DOHH2 (cell line): ENCODE results near the gene HES7.

Experiments used
- CTCF ChIP-seq: fragments of 200-600 bp; sonication (generic); IDR thresholded peaks from one replicate; pipeline ENCODE4 v1.5.1; 2014; ENCODE audit warnings: antibody characterized with exemption, mild to moderate bottlenecking, low read depth, low read length; ENCODE audit not compliant: poor library complexity, severe bottlenecking
- EZH2phosphoT487 ChIP-seq: fragments of 200-600 bp; sonication (generic); IDR thresholded peaks from 2 replicates; pipeline ENCODE4 v1.6.1; 2017; ENCODE audit warnings: borderline replicate concordance, mild to moderate bottlenecking, antibody characterized with exemption, low read length, moderate library complexity, mixed read lengths

DNA sequence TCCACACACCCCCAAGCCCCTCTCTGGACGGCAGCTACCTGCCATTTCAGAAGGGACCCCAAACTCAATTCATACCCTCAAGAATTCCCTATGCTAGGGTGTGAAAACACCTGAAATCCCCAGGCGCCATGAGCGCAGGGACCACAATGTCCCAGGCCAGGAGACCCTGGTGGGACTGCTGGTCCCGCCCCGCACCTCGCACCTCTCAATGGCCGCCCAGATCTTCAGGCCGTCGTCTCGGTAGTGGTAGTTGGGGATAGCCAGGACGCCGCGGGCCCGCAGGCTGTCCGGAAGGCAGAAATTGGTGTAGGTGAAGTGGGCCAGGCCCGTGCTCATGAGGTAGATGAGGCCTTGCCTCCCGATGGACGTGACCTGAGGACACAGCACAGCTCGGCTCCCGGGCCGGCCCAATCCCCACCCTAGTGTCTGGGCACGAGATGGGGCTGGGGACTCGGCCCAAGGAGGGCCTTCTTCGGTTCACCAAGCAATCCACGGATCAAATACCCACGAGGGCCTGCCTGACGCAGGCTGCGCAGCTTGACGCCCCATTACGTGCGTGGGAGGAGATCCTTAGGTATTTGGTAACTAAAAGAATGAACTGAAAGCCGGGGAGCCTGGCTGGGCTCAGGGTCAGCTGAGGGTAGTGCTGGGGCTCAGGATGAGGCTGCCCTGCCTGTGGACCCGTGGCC lies 14.8 kb downstream of the HES7 start:
- TF ChIP-seq CTCF (no peak), EZH2phosphoT487 (no peak)
